Panc1 (cell line): ENCODE results near the gene MAP3K1.

Source experiments
- CTCF ChIP-seq: fragments of 450-650 bp; IDR thresholded peaks from 2 replicates; pipeline ENCODE4 v1.5.1; 2017; ENCODE audit warnings: mild to moderate bottlenecking
- POLR2AphosphoS5 ChIP-seq: IDR thresholded peaks from 2 replicates; pipeline ENCODE4 v1.6.1; 2012; ENCODE audit warnings: mild to moderate bottlenecking, low read depth, low read length, moderate library complexity
- REST ChIP-seq, 2 experiments: IDR thresholded peaks; 2 replicates each; pipeline ENCODE4 v1.6.1; 2011 to 2012; ENCODE audit warnings: low read depth in 2 of 2, control low read depth in 1 of 2, low read length in 1 of 2, mild to moderate bottlenecking in 1 of 2, moderate library complexity in 1 of 2; ENCODE audit not compliant: insufficient read depth in 1 of 2

GRCh38 chr5:56910210-56910965, 95.0 kb downstream of the MAP3K1 start:
- TF ChIP-seq CTCF (no peak), REST (IDR thresholded peaks at IDR 0.05; ENCODE audit: insufficient read depth in 1 of 2, low read depth in 2 of 2, low read length in 1 of 2) (no peak), POLR2AphosphoS5 (no peak)
